ENCODE data around the gene ADORA1.

The ADORA1 gene

DNA sequence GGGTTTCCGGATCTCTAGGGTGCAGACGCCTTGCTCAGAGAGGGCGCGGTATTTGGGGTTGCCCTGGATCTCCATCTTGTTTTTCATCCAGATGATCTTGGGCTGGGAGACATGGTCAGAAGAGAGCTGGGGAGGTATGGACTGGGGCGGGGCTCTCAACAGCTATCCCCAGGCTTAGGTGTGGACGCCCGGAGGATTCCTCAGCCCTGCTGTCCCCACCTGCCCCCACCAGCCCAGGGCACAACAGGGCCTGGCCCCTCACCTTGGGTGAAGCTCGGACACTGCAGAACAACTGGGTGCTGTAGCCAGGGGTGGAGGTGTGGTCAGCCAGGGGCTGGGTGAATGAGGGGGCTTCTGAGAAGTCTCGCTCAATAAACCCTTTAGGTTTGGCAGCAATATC lies 41.5 kb downstream of the ADORA1 start:
- TF ChIP-seq NFIC (IDR thresholded peaks at IDR 0.05), result no peak
- no peak for TF ChIP-seq FOXM1 (IDR thresholded peaks at IDR 0.05; ENCODE audit: borderline replicate concordance, low read depth)
- TF ChIP-seq, protein P1, sequence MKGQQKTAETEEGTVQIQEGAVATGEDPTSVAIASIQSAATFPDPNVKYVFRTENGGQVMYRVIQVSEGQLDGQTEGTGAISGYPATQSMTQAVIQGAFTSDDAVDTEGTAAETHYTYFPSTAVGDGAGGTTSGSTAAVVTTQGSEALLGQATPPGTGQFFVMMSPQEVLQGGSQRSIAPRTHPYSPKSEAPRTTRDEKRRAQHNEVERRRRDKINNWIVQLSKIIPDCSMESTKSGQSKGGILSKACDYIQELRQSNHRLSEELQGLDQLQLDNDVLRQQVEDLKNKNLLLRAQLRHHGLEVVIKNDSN (IDR thresholded peaks at IDR 0.05), result no peak
- TF ChIP-seq, protein P2, sequence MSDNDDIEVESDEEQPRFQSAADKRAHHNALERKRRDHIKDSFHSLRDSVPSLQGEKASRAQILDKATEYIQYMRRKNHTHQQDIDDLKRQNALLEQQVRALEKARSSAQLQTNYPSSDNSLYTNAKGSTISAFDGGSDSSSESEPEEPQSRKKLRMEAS (IDR thresholded peaks at IDR 0.05), result no peak
- no peak for TF ChIP-seq TCF12 (IDR thresholded peaks at IDR 0.05; ENCODE audit: low read depth)
- TF ChIP-seq EGR1 (IDR thresholded peaks at IDR 0.05), result no peak
- no peak for TF ChIP-seq CREB1 (IDR thresholded peaks at IDR 0.05; ENCODE audit: low read depth)

DNA sequence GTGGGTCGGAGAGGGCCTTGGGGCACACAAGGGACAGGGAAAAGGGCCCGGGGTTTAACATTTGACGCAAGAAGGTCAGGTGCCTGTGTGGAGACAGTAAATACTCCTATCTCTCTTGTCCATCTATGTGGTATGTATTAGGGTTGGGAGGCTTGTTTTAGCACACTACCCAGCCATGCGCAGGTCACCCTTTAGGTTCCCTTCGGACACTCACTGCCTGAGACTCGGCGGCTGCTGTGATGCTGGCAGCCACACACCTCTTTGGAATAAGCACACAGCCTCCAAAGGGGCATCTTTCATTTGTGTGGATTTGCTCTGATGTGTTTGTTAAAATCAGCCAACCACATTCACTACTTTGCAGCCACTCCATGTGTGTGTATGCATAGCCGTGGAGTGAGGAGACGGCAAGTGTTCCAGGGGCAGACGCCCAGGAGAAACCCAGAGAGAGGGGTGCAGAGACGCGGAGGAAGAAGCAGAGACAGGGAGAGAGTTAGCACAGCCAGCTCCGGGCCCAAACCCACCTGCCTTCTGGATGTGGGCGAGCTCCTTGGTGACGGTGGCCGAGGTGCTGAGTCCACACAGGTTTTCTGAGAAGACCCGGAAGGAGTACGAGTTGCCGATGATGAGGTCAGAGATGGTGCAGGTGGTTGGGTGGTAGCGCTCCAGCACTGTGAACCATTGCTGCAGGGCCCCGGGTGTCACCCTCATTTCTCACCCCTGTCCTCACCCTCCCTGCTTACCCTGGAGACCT lies 42.4 kb downstream of the ADORA1 start:
- TF ChIP-seq, protein P1 (IDR thresholded peaks at IDR 0.05), result no peak

DNA sequence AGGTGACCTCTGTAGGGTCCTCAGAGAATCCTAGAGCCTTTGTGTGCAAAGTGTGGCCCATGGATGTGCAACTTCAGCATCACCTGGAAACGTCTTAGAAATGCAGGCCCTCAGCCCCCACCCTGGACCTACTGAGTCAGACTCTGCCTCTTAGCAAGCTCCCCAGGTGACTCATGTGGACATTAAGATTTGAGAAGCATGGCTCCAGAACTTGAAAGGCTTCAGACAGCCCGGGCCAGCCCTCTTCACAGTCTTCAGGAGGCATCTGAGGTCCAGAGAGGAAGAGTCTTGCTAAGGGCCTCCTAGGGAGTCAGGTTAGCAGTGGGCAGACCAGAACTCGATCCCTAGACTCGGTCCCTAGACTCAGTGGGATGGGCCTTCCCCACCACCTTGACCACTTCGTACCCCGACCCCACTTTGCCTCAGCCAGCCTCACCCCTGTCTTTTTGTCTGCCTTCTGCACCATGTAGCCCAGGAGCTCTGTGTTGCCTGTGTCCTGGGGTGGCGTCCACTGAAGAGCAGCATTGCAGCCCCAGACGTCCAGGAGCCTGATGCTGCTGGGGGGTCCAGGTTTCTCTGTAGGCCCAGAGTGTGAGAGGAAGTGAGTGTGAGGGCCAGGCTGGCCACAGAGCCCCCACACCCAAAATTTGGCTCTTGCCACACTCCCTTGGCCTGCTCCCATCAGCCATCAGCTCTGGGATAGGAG lies 43.3 kb downstream of the ADORA1 start:
- no peak for TF ChIP-seq TCF12 (IDR thresholded peaks at IDR 0.05; ENCODE audit: low read depth)
- TF ChIP-seq, protein P3, sequence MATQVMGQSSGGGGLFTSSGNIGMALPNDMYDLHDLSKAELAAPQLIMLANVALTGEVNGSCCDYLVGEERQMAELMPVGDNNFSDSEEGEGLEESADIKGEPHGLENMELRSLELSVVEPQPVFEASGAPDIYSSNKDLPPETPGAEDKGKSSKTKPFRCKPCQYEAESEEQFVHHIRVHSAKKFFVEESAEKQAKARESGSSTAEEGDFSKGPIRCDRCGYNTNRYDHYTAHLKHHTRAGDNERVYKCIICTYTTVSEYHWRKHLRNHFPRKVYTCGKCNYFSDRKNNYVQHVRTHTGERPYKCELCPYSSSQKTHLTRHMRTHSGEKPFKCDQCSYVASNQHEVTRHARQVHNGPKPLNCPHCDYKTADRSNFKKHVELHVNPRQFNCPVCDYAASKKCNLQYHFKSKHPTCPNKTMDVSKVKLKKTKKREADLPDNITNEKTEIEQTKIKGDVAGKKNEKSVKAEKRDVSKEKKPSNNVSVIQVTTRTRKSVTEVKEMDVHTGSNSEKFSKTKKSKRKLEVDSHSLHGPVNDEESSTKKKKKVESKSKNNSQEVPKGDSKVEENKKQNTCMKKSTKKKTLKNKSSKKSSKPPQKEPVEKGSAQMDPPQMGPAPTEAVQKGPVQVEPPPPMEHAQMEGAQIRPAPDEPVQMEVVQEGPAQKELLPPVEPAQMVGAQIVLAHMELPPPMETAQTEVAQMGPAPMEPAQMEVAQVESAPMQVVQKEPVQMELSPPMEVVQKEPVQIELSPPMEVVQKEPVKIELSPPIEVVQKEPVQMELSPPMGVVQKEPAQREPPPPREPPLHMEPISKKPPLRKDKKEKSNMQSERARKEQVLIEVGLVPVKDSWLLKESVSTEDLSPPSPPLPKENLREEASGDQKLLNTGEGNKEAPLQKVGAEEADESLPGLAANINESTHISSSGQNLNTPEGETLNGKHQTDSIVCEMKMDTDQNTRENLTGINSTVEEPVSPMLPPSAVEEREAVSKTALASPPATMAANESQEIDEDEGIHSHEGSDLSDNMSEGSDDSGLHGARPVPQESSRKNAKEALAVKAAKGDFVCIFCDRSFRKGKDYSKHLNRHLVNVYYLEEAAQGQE (IDR thresholded peaks at IDR 0.05; ENCODE audit: low read depth), result no peak
- no peak for TF ChIP-seq FOXM1 (IDR thresholded peaks at IDR 0.05; ENCODE audit: borderline replicate concordance, low read depth)
- no peak for TF ChIP-seq YY1 (IDR thresholded peaks at IDR 0.05; ENCODE audit: low read depth)
- no peak for TF ChIP-seq CREB1 (IDR thresholded peaks at IDR 0.05; ENCODE audit: low read depth)
- TF ChIP-seq CEBPB (IDR thresholded peaks at IDR 0.05), result no peak
- TF ChIP-seq EP300 (IDR thresholded peaks at IDR 0.05; ENCODE audit: borderline replicate concordance), result no peak
- TF ChIP-seq, protein P1 (IDR thresholded peaks at IDR 0.05), result no peak
- TF ChIP-seq ZBTB7A (IDR thresholded peaks at IDR 0.05; ENCODE audit: low read depth), result no peak
- TF ChIP-seq RAD21 (IDR thresholded peaks at IDR 0.05; ENCODE audit: low read depth), result no peak
- TF ChIP-seq, protein P2 (IDR thresholded peaks at IDR 0.05), result no peak

DNA sequence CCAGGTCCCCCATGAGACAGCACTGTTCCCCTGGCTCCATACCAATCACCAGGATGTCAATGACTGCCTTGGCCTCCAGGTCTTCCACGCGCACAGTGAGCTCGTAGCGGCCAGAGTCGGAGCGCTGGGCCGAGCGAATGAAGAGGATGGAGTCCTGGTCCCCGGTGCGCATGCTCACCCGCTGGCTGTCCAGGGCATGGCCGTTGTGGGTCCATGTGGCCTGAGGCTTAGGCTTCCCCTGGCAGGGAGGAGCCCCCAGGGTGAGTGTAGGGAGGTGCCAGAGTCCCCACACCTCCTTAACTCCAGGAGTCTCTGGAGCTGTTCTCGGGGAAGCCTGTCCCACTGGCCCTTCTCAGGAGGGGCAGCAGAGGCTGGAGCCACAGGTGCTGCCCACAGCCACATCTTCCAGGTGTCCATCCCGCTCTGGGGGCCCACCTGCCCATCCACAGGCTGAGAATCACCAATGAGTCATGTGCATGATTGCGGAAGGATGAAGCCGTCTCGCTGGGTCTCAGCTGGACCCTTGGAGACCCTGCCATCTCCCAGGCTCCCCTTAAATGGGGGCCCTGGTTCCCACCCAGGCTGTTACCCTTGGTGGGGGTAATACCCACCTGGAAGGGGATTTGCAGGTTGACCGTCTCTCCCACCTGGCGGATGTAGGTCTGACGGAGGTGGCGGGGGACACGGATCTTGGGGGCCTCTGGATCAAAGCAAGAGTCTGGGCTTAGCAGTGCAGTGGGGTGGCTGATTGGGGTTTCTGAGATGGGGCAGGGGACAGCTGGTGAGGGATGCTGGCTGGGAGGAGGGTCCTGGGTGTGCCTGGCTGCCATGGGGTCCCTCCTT lies 44.0 kb downstream of the ADORA1 start:
- 0 out of 2 replicates have a peak, but pooled peaks have one; percentile 3 for TF ChIP-seq EP300 (IDR thresholded peaks at IDR 0.05; ENCODE audit: borderline replicate concordance)
- no peak for TF ChIP-seq NFIC (IDR thresholded peaks at IDR 0.05)

DNA sequence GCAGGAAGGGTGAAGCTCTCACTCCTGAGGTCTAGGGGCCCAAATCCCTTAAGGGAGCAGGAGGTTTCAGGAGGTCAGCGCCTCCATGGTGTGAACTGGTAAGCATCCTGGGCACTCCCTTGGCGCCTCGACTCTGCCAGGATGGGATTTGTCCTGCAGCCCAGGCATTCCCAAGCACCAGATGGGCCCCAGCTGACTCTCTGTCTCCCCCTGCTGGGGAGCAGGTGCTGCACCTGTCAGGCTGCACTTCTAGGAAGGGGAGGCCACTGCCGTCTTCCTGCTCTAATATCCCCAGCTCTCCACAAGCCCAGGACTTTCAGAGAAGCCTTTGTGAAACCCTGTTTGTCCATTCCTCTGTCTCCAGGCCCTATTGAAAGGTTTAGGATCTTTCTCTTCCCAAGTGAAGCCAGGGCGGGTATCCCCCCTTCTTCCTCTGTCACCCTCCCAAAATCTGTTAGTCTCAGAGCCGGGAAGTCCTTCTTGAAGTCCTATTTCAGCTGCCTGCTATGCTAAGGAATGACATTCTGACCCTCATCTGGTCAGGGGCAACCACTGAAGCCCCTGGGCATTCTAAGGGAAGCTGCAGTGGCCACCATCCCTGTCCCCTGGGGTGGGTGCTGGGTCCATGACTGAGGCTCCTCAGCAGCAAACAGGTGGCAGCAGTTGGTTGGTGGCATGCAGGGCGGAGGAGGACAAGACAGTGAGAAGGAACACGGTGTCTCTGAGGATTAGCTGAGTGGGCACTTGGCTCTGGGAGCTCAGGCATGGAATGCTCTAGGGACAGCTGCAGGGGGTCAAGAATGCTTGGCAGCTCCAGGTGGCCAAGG lies 44.9 kb downstream of the ADORA1 start:
- TF ChIP-seq TEAD4 (IDR thresholded peaks at IDR 0.05) (peak; percentile 82), EP300 (IDR thresholded peaks at IDR 0.05; ENCODE audit: borderline replicate concordance) (0 out of 2 replicates have a peak, but pooled peaks have one; percentile 20), NFIC (IDR thresholded peaks at IDR 0.05) (no peak), FOXM1 (IDR thresholded peaks at IDR 0.05; ENCODE audit: borderline replicate concordance, low read depth) (no peak), RAD21 (IDR thresholded peaks at IDR 0.05; ENCODE audit: low read depth) (peak; percentile 91), TCF12 (IDR thresholded peaks at IDR 0.05; ENCODE audit: low read depth) (peak; percentile 36; the same call in 1 of the 2 replicates)
- TF ChIP-seq, protein P1 (IDR thresholded peaks at IDR 0.05), result no peak

DNA sequence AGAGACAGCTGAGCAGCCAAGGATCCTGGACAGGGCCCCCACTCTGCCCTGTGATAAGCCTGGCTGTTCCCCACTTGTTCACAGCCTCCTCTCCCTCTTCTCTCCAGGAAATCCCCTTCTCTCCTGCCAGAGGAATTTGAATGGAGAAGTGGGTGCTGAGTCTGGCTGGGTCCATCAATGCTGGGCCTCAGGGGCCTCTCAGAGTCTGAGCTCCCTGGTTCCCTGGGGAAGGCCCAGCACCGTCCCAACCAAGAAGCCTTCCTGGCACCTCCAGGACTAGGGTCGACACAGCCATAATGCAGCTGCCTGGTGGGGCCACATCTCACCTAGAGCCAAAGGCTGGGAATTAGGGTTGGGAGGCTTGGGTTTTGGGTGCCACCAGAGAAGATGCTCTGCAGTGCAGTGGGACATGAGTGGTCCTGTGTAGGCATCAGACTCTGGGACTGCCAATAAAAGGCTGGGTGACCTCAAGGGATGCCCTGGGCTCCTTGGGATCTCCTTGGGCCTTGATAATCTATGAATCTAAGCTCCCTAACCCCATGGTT lies 45.6 kb downstream of the ADORA1 start:
- no peak for TF ChIP-seq EGR1 (IDR thresholded peaks at IDR 0.05)
- no peak for TF ChIP-seq EP300 (IDR thresholded peaks at IDR 0.05; ENCODE audit: borderline replicate concordance)
- no peak for TF ChIP-seq CEBPB (IDR thresholded peaks at IDR 0.05)
- no peak for TF ChIP-seq ZBTB7A (IDR thresholded peaks at IDR 0.05; ENCODE audit: low read depth)
- TF ChIP-seq CREB1 (IDR thresholded peaks at IDR 0.05; ENCODE audit: low read depth), result no peak
- no peak for TF ChIP-seq TCF12 (IDR thresholded peaks at IDR 0.05; ENCODE audit: low read depth)
- TF ChIP-seq, protein P2 (IDR thresholded peaks at IDR 0.05), result no peak
- no peak for TF ChIP-seq RAD21 (IDR thresholded peaks at IDR 0.05; ENCODE audit: low read depth)
- no peak for TF ChIP-seq TEAD4 (IDR thresholded peaks at IDR 0.05)
- no peak for TF ChIP-seq YY1 (IDR thresholded peaks at IDR 0.05; ENCODE audit: low read depth)
- TF ChIP-seq, protein P1 (IDR thresholded peaks at IDR 0.05), result no peak
- no peak for TF ChIP-seq NFIC (IDR thresholded peaks at IDR 0.05)

Measured in Ishikawa (cell line).